ENCODE data around the gene COG7. TPM values are rescaled to one million over a fixed set of nuclear protein-coding genes. Genes with fewer than 3 reads are reported as not detected.

The COG7 gene
- total and polyA plus RNA-seq, 2 donors (not counting 1 experiment from before 2014, with no cell fraction given) = 17.5 to 20.9 TPM

- no peaks in the 10 kb centered on the region for H3K79me2 ChIP-seq (ENCODE audit: control insufficient read depth, insufficient read depth, low read length)
- no peaks in the 10 kb centered on the region for H3K9me3 ChIP-seq (ENCODE audit: control insufficient read depth, insufficient read depth, low read depth, low read length)
- no peak overlapping the region for H3K27ac ChIP-seq (ENCODE audit: insufficient read depth, low read length)
- H3K4me1 ChIP-seq (ENCODE audit: control insufficient read depth, extremely low read depth, insufficient read depth, low read length) = no peaks in the 10 kb centered on the region
- H3K9ac ChIP-seq (ENCODE audit: insufficient read depth, low read length) = no peak overlapping the region
- no peak overlapping the region for H2AFZ ChIP-seq (ENCODE audit: low read length)
- H3K4me2 ChIP-seq (ENCODE audit: extremely low read depth, insufficient read depth, low read length) = no peak overlapping the region
- no peaks in the 10 kb centered on the region for H3K27me3 ChIP-seq (ENCODE audit: control insufficient read depth, insufficient read depth, low read length)
- H3K36me3 ChIP-seq (ENCODE audit: control insufficient read depth, insufficient read depth, low read length) = peaks cover 5% of the 10 kb centered on the region
- no peaks in the 10 kb centered on the region for H4K20me1 ChIP-seq (ENCODE audit: control insufficient read depth, extremely low read depth, insufficient read depth, low read length)
- TF ChIP-seq, protein P1, sequence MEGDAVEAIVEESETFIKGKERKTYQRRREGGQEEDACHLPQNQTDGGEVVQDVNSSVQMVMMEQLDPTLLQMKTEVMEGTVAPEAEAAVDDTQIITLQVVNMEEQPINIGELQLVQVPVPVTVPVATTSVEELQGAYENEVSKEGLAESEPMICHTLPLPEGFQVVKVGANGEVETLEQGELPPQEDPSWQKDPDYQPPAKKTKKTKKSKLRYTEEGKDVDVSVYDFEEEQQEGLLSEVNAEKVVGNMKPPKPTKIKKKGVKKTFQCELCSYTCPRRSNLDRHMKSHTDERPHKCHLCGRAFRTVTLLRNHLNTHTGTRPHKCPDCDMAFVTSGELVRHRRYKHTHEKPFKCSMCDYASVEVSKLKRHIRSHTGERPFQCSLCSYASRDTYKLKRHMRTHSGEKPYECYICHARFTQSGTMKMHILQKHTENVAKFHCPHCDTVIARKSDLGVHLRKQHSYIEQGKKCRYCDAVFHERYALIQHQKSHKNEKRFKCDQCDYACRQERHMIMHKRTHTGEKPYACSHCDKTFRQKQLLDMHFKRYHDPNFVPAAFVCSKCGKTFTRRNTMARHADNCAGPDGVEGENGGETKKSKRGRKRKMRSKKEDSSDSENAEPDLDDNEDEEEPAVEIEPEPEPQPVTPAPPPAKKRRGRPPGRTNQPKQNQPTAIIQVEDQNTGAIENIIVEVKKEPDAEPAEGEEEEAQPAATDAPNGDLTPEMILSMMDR (conservative IDR thresholded peaks at IDR 0.05 in 1 of 2, IDR thresholded peaks at IDR 0.05 in 1 of 2; ENCODE audit: low read depth in 1 of 2, low read length in 2 of 2) = no peak
- no peak for TF ChIP-seq EZH2 (IDR thresholded peaks at IDR 0.05; ENCODE audit: low read length, missing control alignments)
- DNase-seq (ENCODE audit: low read depth in 2 of 2) = no peak
- no peak overlapping the region for H3K4me3 ChIP-seq (replicated peaks in 1 of 4; ENCODE audit: control extremely low read depth in 1 of 4, insufficient read depth in 1 of 4, low read depth in 3 of 4, low read length in 4 of 4)
Observed at GRCh38 chr16:23436951-23437350, 16.0 kb downstream of the COG7 start.

DNA sequence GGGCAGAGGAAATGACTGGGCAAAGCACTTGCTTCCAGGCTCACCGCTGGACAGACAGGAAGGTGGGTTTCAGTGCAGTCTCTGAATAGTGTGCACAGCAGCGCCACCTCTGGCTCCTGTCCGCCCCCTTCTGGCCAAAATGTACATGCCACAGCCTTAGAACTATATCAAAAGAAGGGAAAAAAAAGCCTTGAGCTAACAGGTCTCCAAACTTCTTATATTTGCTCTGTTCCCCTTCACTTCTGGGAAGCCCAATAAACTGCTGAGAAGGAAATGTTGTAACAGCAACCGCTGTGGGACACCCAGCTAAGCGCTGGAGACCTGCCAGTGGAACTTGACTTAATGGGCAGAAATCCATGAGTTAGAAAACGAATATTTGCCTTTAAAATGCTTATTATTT lies 17.5 kb downstream of the COG7 start:
- Histone ChIP-seq H3K4me2 (ENCODE audit: extremely low read depth, insufficient read depth, low read length) (no peak overlapping the region), H4K20me1 (ENCODE audit: control insufficient read depth, extremely low read depth, insufficient read depth, low read length) (no peaks in the 10 kb centered on the region), H3K9ac (ENCODE audit: insufficient read depth, low read length) (no peak overlapping the region), H3K4me3 (replicated peaks in 1 of 4; ENCODE audit: control extremely low read depth in 1 of 4, insufficient read depth in 1 of 4, low read depth in 3 of 4, low read length in 4 of 4) (no peak overlapping the region), H3K79me2 (ENCODE audit: control insufficient read depth, insufficient read depth, low read length) (no peaks in the 10 kb centered on the region), H3K27me3 (ENCODE audit: control insufficient read depth, insufficient read depth, low read length) (no peaks in the 10 kb centered on the region), H3K36me3 (ENCODE audit: control insufficient read depth, insufficient read depth, low read length) (peaks cover 5% of the 10 kb centered on the region), H2AFZ (ENCODE audit: low read length) (no peak overlapping the region), H3K27ac (ENCODE audit: insufficient read depth, low read length) (no peak overlapping the region), H3K9me3 (ENCODE audit: control insufficient read depth, insufficient read depth, low read depth, low read length) (no peaks in the 10 kb centered on the region), H3K4me1 (ENCODE audit: control insufficient read depth, extremely low read depth, insufficient read depth, low read length) (no peaks in the 10 kb centered on the region)
- TF ChIP-seq, protein P1 (conservative IDR thresholded peaks at IDR 0.05 in 1 of 2, IDR thresholded peaks at IDR 0.05 in 1 of 2; ENCODE audit: low read depth in 1 of 2, low read length in 2 of 2) = peak; percentile 77 to 91
- TF ChIP-seq EZH2 (IDR thresholded peaks at IDR 0.05; ENCODE audit: low read length, missing control alignments) = no peak
- peak; percentile 36 to 61 for DNase-seq (ENCODE audit: low read depth in 2 of 2)

DNA sequence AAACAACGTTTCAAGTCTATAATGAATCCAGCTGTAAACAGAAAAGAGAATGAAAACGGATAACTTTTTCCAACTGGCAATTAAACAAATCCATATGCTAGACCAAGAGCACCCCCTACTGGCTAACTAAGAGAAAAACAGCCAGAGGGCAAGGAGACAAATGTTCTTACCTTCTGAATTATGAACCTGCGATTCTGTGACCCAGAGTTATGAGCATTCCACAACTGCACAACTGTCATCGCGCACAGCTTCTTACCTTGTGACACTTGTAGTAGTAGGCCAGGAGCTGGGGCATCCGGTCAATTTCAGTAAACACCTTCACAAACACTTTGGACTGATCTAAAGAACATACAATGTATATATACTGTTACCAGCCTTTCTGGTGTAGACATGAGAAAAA lies 18.6 kb downstream of the COG7 start:
- H3K36me3 ChIP-seq (ENCODE audit: control insufficient read depth, insufficient read depth, low read length) = peaks cover 7% of the 10 kb centered on the region
- peak; percentile 51 to 82 for DNase-seq (ENCODE audit: low read depth in 2 of 2)
- H3K4me2 ChIP-seq (ENCODE audit: extremely low read depth, insufficient read depth, low read length) = no peak overlapping the region
- no peaks in the 10 kb centered on the region for H4K20me1 ChIP-seq (ENCODE audit: control insufficient read depth, extremely low read depth, insufficient read depth, low read length)
- no peak overlapping the region for H3K4me3 ChIP-seq (replicated peaks in 1 of 4; ENCODE audit: control extremely low read depth in 1 of 4, insufficient read depth in 1 of 4, low read depth in 3 of 4, low read length in 4 of 4)
- no peaks in the 10 kb centered on the region for H3K79me2 ChIP-seq (ENCODE audit: control insufficient read depth, insufficient read depth, low read length)
- no peak for TF ChIP-seq EZH2 (IDR thresholded peaks at IDR 0.05; ENCODE audit: low read length, missing control alignments)
- TF ChIP-seq, protein P1 (conservative IDR thresholded peaks at IDR 0.05 in 1 of 2, IDR thresholded peaks at IDR 0.05 in 1 of 2; ENCODE audit: low read depth in 1 of 2, low read length in 2 of 2) = peak; percentile 86 to 91
- H3K4me1 ChIP-seq (ENCODE audit: control insufficient read depth, extremely low read depth, insufficient read depth, low read length) = no peaks in the 10 kb centered on the region
- no peak overlapping the region for H3K27ac ChIP-seq (ENCODE audit: insufficient read depth, low read length)
- H3K9me3 ChIP-seq (ENCODE audit: control insufficient read depth, insufficient read depth, low read depth, low read length) = no peaks in the 10 kb centered on the region
- no peak overlapping the region for H3K9ac ChIP-seq (ENCODE audit: insufficient read depth, low read length)
- H3K27me3 ChIP-seq (ENCODE audit: control insufficient read depth, insufficient read depth, low read length) = no peaks in the 10 kb centered on the region
- H2AFZ ChIP-seq (ENCODE audit: low read length) = no peak overlapping the region
